HEK293T (cell line): ENCODE results near the gene EPOP.

ENCODE experiments used
- CTCF ChIA-PET: fragments of 350-600 bp; formaldehyde crosslinking; extraction: SDS; loops from one replicate; lab custom pipeline; 2021; ENCODE audit warnings: antibody characterized with exemption, inconsistent platforms; lab: Yijun Ruan, JAX
- POLR2A ChIA-PET: fragments of 350-600 bp; formaldehyde crosslinking; extraction: SDS; loops from one replicate; lab custom pipeline; 2020; ENCODE audit warnings: antibody characterized with exemption, inconsistent platforms; lab: Yijun Ruan, JAX
- DNase-seq: peaks from one replicate; pipeline ENCODE4 v3.0.0; 2012; ENCODE audit warnings: mixed read lengths; ENCODE audit errors: extremely low spot score
- ARNT ChIP-seq: fragments of 450-650 bp; IDR thresholded peaks from 2 replicates; pipeline ENCODE4 v1.6.1; 2017; ENCODE audit warnings: mild to moderate bottlenecking
- BHLHE40 ChIP-seq: fragments of 450-650 bp; IDR thresholded peaks from 2 replicates; pipeline ENCODE4 v1.6.1; 2016; ENCODE audit warnings: mild to moderate bottlenecking, moderate library complexity, borderline replicate concordance
- CTBP1 ChIP-seq: fragments of 450-650 bp; IDR thresholded peaks from 2 replicates; pipeline ENCODE4 v1.6.1; 2016; ENCODE audit warnings: borderline replicate concordance
- ELF4 ChIP-seq: fragments of 450-650 bp; IDR thresholded peaks from 2 replicates; pipeline ENCODE4 v1.6.1; 2017; ENCODE audit warnings: antibody characterized with exemption
- FOXA1 ChIP-seq: fragments of 450-650 bp; IDR thresholded peaks from 2 replicates; pipeline ENCODE4 v1.6.1; 2016; ENCODE audit warnings: mild to moderate bottlenecking
- FOXK2 ChIP-seq: fragments of 450-650 bp; IDR thresholded peaks from 2 replicates; pipeline ENCODE4 v1.6.1; 2016; ENCODE audit warnings: mild to moderate bottlenecking
- FOXM1 ChIP-seq: fragments of 450-650 bp; IDR thresholded peaks from 2 replicates; pipeline ENCODE4 v1.6.1; 2017; ENCODE audit warnings: mild to moderate bottlenecking, borderline replicate concordance
- HDGF ChIP-seq: fragments of 450-650 bp; IDR thresholded peaks from 2 replicates; pipeline ENCODE4 v1.6.1; 2017; ENCODE audit warnings: antibody characterized with exemption, borderline replicate concordance
- L3MBTL2 ChIP-seq: fragments of 450-650 bp; conservative IDR thresholded peaks from 2 replicates; pipeline ENCODE4 v1.6.1; 2016; ENCODE audit warnings: mild to moderate bottlenecking
- LEF1 ChIP-seq: fragments of 450-650 bp; IDR thresholded peaks from 2 replicates; pipeline ENCODE4 v1.6.1; 2017; ENCODE audit warnings: mild to moderate bottlenecking, borderline replicate concordance
- NFRKB ChIP-seq: fragments of 450-650 bp; IDR thresholded peaks from 2 replicates; pipeline ENCODE4 v1.6.1; 2016; ENCODE audit warnings: mild to moderate bottlenecking, moderate library complexity
- PKNOX1 ChIP-seq: fragments of 450-650 bp; IDR thresholded peaks from 2 replicates; pipeline ENCODE4 v1.6.1; 2016
- SP1 ChIP-seq: fragments of 450-650 bp; IDR thresholded peaks from 2 replicates; pipeline ENCODE4 v1.6.1; 2017
- SUZ12 ChIP-seq: fragments of 450-650 bp; IDR thresholded peaks from 2 replicates; pipeline ENCODE4 v1.6.1; 2016; ENCODE audit warnings: mild to moderate bottlenecking
- TARDBP ChIP-seq: fragments of 450-650 bp; IDR thresholded peaks from 2 replicates; pipeline ENCODE4 v1.6.1; 2016
- ZNF384 ChIP-seq: fragments of 450-650 bp; IDR thresholded peaks from 2 replicates; pipeline ENCODE4 v1.6.1; 2016

Gene EPOP

DNA sequence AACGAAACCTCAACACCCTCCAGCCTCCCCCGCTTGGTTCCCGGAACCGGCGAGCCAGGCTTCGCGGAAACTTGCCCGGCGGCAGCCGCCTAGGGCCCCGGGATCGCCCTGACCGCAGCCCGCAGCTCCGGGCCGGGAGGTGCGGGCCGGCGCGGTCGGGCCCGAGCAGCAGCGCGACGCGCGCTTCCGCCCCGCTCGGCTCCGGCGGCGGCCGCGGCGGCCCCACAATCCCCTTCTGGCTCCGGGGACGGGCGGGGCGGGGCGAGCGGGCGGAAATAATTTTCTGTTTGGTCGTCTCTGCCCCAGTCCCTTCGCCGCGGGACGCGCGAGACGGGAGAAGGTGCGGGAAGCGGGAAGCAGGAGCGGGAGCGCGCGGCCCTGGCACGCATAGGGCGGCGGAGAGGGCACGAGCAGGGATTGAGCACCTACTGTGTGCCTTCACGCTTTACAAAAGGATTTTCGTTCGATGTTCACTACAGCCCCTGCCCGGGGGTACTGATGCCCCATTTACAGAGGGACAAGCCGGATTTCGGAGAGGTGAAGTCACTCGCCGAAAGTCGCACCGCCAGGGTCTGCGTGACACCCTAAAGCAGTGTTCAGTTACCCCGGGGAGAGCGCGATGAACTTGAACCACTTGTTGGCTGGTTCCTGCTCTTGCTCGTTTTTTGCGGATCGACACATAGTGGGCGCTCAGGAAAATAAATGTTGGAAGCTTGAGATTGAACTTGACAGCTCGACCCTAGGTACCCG lies 27.6 kb upstream of the EPOP start:
- POLR2A ChIA-PET, result interaction anchor here (1.1 to 2.8 kb wide), 11 partner anchors 8 to 151 kb away, joined by 3 to 8 read pairs (median 4); partner anchors contain the start of genes CISD3 and RPL23
- DNase-seq, result peak; percentile 73
- CTCF ChIA-PET, result no interaction called here
- TF ChIP-seq L3MBTL2 (peak; percentile 97), ARNT (no peak)

DNA sequence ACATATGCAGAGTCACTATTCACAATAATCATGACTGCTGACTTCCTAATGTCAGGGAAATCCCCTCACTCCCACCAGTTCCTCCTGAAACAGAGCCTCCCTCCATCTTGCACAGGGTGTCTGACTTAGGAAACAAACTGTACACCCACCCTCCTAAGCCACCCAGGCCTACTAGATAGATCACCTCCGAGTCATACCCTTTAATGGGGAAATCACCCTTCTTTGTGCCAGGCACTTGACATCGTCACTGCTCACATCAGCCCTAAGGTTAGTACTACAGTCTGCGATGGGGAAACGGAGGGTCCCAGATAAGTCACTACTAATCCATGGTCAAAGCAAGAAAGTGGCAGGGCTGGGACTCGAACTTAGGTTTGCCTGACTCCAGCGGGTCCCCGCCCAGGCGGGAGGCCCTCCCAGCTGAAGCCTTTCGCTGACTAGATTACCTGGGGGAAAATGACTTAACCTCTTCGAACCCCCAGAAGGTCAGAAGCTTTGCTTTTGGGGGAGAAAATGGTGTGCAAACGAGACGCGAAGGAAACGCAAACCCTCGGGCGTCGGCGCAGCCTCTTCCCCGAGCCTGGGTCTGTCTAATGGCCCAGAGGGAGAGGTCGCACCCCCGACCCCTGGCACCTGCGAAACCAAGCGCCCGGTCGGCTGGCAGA lies 26.9 kb upstream of the EPOP start:
- ChIA-PET POLR2A (interaction anchor here (1.1 to 2.1 kb wide), 10 partner anchors 9 to 152 kb away, joined by 3 to 8 read pairs (median 4); partner anchors contain the start of genes CISD3 and RPL23), CTCF (no interaction called here)
- no peak for DNase-seq
- no peak for TF ChIP-seq FOXM1
- TF ChIP-seq FOXA1, result no peak

- POLR2A ChIA-PET, result no interaction called here
- CTCF ChIA-PET, result interaction anchor here (0.9 to 1.5 kb wide), 2 partner anchors 36 to 189 kb away, joined by 3 read pairs; no protein-coding TSS in a partner anchor
- no peak for DNase-seq
- TF ChIP-seq SUZ12 (no peak), L3MBTL2 (no peak), ARNT (no peak), FOXK2 (no peak), LEF1 (no peak), NFRKB (no peak), ELF4 (no peak), PKNOX1 (no peak), FOXA1 (no peak), CTBP1 (no peak)
These were observed 24.0 kb upstream of the EPOP start for GRCh38 chr17:38698760-38699159.

GRCh38 chr17:38697061-38697820 lies 22.5 kb upstream of the EPOP start:
- CTCF ChIA-PET, result interaction anchor here (0.9 to 1.1 kb wide), 2 partner anchors 12 to 13 kb away, joined by 3 to 4 read pairs; no protein-coding TSS in a partner anchor
- POLR2A ChIA-PET, result interaction anchor here (0.8 to 2.6 kb wide), 4 partner anchors 8 to 34 kb away, joined by 3 to 7 read pairs (median 4); partner anchors contain the start of gene MLLT6
- no peak for TF ChIP-seq ZNF384
- TF ChIP-seq TARDBP, result no peak
- no peak for TF ChIP-seq CTBP1
- no peak for TF ChIP-seq BHLHE40
- TF ChIP-seq NFRKB, result no peak
- TF ChIP-seq ELF4, result no peak
- TF ChIP-seq SUZ12, result no peak
- TF ChIP-seq L3MBTL2, result no peak
- DNase-seq, result no peak

GRCh38 chr17:38693700-38694329 lies 19.1 kb upstream of the EPOP start:
- no peak for DNase-seq
- TF ChIP-seq SUZ12 (no peak), FOXM1 (no peak), L3MBTL2 (no peak), ARNT (no peak), HDGF (no peak), ELF4 (no peak), FOXK2 (no peak), NFRKB (no peak), LEF1 (no peak), TARDBP (no peak), CTBP1 (no peak)
- CTCF ChIA-PET, result no interaction called here
- POLR2A ChIA-PET, result no interaction called here

DNA sequence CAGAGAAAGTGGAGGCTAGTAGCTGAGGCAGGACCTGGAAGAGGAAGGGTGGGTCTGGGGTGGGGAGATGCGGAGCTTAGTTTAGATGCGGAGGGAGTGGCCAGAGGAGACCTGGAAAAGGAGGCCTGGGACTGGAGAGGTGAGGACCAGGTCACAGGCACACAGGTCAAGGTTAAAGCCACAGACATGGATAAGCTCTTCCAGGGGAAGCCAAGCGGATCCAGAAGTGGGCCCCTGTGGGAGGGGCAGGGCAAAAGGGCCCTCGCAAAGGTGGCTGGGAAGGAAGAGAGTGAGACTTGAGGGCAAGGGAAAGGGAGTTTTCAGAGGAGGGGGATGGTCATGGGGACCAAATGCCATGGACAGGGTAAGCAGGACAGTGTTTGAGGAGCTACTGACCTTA lies 16.4 kb upstream of the EPOP start:
- DNase-seq, result no peak
- ChIA-PET POLR2A (interaction anchor here (1.1 to 2.0 kb wide), 4 partner anchors 10 to 163 kb away, joined by 3 to 8 read pairs (median 4); partner anchors contain the start of genes MLLT6 and RPL23), CTCF (interaction anchor here (0.6 to 0.7 kb wide), 2 partner anchors 9 to 24 kb away, joined by 3 to 7 read pairs; no protein-coding TSS in a partner anchor)
- TF ChIP-seq ARNT (no peak), FOXM1 (no peak), LEF1 (no peak), CTBP1 (no peak), FOXA1 (no peak), ELF4 (no peak), SP1 (no peak), NFRKB (no peak)
